HL-60 (cell line): Measurements from ENCODE around the gene CPPED1.

Experiments
- DNase-seq, 2 experiments: peaks; one replicate each; pipeline ENCODE4 v3.0.0-alpha.2; 2010 to 2020; ENCODE audit warnings: low read depth in 1 of 2, low spot score in 1 of 2
- H3K27ac ChIP-seq: fragments of 250-450 bp; sonication (Bioruptor Pico); replicated peaks from 2 replicates; pipeline ENCODE4 v1.5.1; 2020; ENCODE audit warnings: mild to moderate bottlenecking, moderate library complexity
- H3K27me3 ChIP-seq: fragments of 250-450 bp; sonication (Bioruptor Pico); 2 replicates; pipeline ENCODE4 v1.5.1; 2021; ENCODE audit warnings: mild to moderate bottlenecking, moderate library complexity; ENCODE audit not compliant: insufficient read depth, poor library complexity, severe bottlenecking
- H3K4me3 ChIP-seq: replicated peaks from 2 replicates; pipeline ENCODE4 v1.5.1; 2011; ENCODE audit warnings: mild to moderate bottlenecking, control low read depth, low read length; ENCODE audit not compliant: insufficient read depth
- GABPA ChIP-seq: IDR thresholded peaks from 2 replicates; pipeline ENCODE4 v1.6.1; 2012; ENCODE audit warnings: low read depth
- POLR2AphosphoS5 ChIP-seq: IDR thresholded peaks from 2 replicates; pipeline ENCODE4 v1.6.1; 2012; ENCODE audit warnings: low read depth
- SPI1 ChIP-seq: IDR thresholded peaks from 2 replicates; pipeline ENCODE4 v1.6.1; 2012; ENCODE audit warnings: low read depth, mild to moderate bottlenecking, borderline replicate concordance
- TF ChIP-seq, protein P1 (sequence below): IDR thresholded peaks from one replicate; pipeline ENCODE4 v1.5.1; 2011; ENCODE audit warnings: low read length, control low read depth, inconsistent platforms; ENCODE audit not compliant: insufficient read depth
- TF ChIP-seq, protein P2 (sequence below): IDR thresholded peaks from 2 replicates; pipeline ENCODE4 v1.6.1; 2012; ENCODE audit warnings: low read depth; ENCODE audit not compliant: insufficient replicate concordance

Gene CPPED1

DNA sequence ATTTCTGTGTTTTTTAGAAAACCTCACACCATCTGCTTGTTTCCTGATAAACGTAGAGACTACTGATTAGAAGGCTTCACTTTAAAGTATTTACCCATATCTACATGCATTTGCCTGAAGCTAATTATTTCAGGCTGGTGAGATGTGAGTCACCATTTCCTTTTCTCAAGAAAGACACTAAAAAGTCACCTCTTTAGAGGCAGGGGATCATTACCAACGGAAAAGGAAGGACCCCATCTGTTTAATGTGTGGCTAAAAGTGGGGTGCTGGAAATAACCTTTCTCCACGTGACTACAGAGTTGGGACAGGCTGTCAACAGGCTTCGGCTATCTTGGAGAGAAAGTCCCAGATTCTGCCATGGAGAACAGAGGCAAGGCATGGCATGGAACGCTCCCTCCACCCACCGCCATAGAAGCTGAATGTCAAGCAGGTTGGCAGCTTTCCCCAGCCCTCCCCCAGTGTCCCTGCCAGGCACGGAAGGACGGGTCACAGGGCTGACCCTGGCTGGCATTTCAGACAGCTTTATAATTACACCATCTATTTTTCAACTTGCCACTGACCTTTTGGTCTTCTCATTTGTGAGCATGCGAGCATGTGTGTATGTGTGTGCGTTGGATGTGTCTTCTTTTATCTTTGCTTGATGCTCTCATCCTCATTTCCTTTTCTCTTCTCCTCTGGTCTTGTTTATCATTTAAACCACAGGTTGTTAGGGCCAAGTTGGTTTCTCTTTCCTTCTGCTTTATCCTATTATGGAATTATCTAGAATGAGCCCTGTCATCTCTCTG is 157.0 kb downstream of the CPPED1 start:
- no peak for DNase-seq
- no peak overlapping the region for H3K27ac ChIP-seq

DNA sequence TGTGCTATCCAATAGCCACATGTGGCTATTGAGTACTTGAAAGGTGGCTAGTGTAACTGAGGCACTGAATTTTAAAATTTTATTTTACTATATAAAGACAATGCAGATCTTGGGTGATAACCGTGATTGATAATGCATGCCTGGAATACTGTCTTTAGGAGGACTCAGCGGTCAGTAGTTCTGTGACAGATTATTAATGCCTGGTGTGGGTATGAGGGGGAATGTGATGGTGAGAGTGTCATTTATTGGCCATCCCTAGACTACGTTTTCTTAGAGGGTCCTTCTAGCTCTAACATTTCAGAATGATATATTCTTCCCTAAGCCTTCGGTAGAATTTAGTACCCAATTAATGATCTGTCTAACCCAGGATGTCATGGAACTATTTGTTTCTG is 157.6 kb downstream of the CPPED1 start:
- no peak for DNase-seq
- TF ChIP-seq POLR2AphosphoS5: no peak
- Histone ChIP-seq H3K4me3 (no peak overlapping the region), H3K27me3 (no peaks in the 10 kb centered on the region), H3K27ac (no peak overlapping the region)

More for the DNA sequence above, 157.0 kb downstream of the CPPED1 start:
- TF ChIP-seq, protein P1, sequence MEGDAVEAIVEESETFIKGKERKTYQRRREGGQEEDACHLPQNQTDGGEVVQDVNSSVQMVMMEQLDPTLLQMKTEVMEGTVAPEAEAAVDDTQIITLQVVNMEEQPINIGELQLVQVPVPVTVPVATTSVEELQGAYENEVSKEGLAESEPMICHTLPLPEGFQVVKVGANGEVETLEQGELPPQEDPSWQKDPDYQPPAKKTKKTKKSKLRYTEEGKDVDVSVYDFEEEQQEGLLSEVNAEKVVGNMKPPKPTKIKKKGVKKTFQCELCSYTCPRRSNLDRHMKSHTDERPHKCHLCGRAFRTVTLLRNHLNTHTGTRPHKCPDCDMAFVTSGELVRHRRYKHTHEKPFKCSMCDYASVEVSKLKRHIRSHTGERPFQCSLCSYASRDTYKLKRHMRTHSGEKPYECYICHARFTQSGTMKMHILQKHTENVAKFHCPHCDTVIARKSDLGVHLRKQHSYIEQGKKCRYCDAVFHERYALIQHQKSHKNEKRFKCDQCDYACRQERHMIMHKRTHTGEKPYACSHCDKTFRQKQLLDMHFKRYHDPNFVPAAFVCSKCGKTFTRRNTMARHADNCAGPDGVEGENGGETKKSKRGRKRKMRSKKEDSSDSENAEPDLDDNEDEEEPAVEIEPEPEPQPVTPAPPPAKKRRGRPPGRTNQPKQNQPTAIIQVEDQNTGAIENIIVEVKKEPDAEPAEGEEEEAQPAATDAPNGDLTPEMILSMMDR: no peak
- TF ChIP-seq, protein P2, sequence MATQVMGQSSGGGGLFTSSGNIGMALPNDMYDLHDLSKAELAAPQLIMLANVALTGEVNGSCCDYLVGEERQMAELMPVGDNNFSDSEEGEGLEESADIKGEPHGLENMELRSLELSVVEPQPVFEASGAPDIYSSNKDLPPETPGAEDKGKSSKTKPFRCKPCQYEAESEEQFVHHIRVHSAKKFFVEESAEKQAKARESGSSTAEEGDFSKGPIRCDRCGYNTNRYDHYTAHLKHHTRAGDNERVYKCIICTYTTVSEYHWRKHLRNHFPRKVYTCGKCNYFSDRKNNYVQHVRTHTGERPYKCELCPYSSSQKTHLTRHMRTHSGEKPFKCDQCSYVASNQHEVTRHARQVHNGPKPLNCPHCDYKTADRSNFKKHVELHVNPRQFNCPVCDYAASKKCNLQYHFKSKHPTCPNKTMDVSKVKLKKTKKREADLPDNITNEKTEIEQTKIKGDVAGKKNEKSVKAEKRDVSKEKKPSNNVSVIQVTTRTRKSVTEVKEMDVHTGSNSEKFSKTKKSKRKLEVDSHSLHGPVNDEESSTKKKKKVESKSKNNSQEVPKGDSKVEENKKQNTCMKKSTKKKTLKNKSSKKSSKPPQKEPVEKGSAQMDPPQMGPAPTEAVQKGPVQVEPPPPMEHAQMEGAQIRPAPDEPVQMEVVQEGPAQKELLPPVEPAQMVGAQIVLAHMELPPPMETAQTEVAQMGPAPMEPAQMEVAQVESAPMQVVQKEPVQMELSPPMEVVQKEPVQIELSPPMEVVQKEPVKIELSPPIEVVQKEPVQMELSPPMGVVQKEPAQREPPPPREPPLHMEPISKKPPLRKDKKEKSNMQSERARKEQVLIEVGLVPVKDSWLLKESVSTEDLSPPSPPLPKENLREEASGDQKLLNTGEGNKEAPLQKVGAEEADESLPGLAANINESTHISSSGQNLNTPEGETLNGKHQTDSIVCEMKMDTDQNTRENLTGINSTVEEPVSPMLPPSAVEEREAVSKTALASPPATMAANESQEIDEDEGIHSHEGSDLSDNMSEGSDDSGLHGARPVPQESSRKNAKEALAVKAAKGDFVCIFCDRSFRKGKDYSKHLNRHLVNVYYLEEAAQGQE: no peak
- TF ChIP-seq POLR2AphosphoS5 (no peak), SPI1 (no peak), GABPA (no peak)
- Histone ChIP-seq H3K27me3 (no peaks in the 10 kb centered on the region), H3K4me3 (no peak overlapping the region)

DNA sequence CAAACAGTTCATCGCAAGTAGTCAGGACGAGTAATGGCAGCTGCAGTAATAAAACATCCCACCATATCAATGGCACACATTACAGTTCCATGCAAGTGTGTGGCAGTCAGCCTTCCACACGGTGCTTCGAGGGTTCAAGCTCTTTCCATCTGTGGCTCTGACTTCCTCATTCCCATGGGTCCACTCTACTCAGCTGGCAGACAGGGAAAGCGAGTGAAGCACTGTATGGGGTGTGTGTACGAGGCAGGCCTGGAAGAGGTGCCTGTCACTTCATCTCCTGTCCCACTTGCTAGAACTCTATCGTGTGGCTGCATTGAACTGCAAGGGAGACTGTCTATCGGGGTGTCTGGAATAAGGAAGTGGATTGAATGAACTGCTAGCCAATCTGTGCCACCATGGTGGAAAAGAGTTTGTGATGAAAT is 160.6 kb downstream of the CPPED1 start:
- Histone ChIP-seq H3K4me3 (no peak overlapping the region), H3K27ac (no peak overlapping the region), H3K27me3 (no peaks in the 10 kb centered on the region)
- DNase-seq: no peak
- TF ChIP-seq SPI1 (peak; percentile 52; the same call in 1 of the 2 replicates), GABPA (no peak)

DNA sequence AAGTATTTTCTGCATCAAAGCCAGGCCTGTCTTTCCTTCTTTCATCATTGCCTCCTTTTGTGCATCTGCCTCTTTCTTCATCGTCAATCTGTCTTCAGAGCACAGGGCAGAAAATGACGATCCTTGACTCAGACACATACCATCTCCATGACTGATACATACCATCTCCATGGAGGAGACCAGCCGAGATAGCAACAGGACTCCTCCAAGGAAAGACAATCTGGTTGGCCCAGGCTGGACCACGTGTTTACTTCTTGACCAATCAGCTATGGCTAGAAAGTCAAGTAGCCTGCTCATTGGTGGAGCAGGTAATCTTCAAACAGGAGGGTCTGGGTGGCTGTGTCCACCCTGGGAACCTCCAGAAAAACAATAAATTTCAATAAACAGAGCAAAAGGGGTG is 164.6 kb downstream of the CPPED1 start:
- Histone ChIP-seq H3K4me3 (no peak overlapping the region), H3K27ac (no peak overlapping the region), H3K27me3 (no peaks in the 10 kb centered on the region)
- TF ChIP-seq GABPA (no peak), POLR2AphosphoS5 (no peak), SPI1 (no peak)
- TF ChIP-seq, protein P2: no peak
- TF ChIP-seq, protein P1: no peak
- no peak for DNase-seq
